HG03460 (cell line): Measurements from ENCODE around the gene HIPK2.

ENCODE experiments used
- ATAC-seq: cut with Tn5 transposase; IDR thresholded peaks from one replicate; pipeline ENCODE4 v1.9.1; 2021; ENCODE audit not compliant: unreplicated experiment

HIPK2 gene

GRCh38 chr7:139574618-139575337 is 203.0 kb downstream of the HIPK2 start:
- no peak for ATAC-seq

- ATAC-seq, result no peak
Observed at GRCh38 chr7:139573871-139574270, 203.9 kb downstream of the HIPK2 start.

GRCh38 chr7:139572704-139573385 is 205.0 kb downstream of the HIPK2 start:
- no peak for ATAC-seq

- ATAC-seq, result no peak
Observed at GRCh38 chr7:139572071-139572470, 205.7 kb downstream of the HIPK2 start.

- no peak for ATAC-seq
Observed at GRCh38 chr7:139571651-139572050, 206.1 kb downstream of the HIPK2 start.

- no peak for ATAC-seq
Observed at GRCh38 chr7:139571190-139571589, 206.6 kb downstream of the HIPK2 start.

- no peak for ATAC-seq
Observed at GRCh38 chr7:139570626-139571025, 207.2 kb downstream of the HIPK2 start.

- ATAC-seq, result no peak
Observed at GRCh38 chr7:139570119-139570518, 207.7 kb downstream of the HIPK2 start.

- ATAC-seq, result no peak
Observed at GRCh38 chr7:139568813-139569490, 208.8 kb downstream of the HIPK2 start.

- no peak for ATAC-seq
Observed at GRCh38 chr7:139568346-139568675, 209.5 kb downstream of the HIPK2 start.

- ATAC-seq, result no peak
Observed at GRCh38 chr7:139567647-139568345, 210.0 kb downstream of the HIPK2 start.

GRCh38 chr7:139566736-139567646 is 210.8 kb downstream of the HIPK2 start:
- ATAC-seq, result no peak

- ATAC-seq, result no peak
Observed at GRCh38 chr7:139566075-139566474, 211.7 kb downstream of the HIPK2 start.

- ATAC-seq, result no peak
Observed at GRCh38 chr7:139563856-139564255, 213.9 kb downstream of the HIPK2 start.

GRCh38 chr7:139562961-139563565 is 214.7 kb downstream of the HIPK2 start:
- ATAC-seq, result no peak

- no peak for ATAC-seq
Observed at GRCh38 chr7:139562491-139562890, 215.3 kb downstream of the HIPK2 start.

GRCh38 chr7:139560678-139561077 is 217.1 kb downstream of the HIPK2 start:
- ATAC-seq, result no peak

GRCh38 chr7:139560199-139560598 is 217.6 kb downstream of the HIPK2 start:
- ATAC-seq, result no peak

- ATAC-seq, result no peak
Observed at GRCh38 chr7:139559364-139560105, 218.3 kb downstream of the HIPK2 start.
